ENCODE results near the gene GHITM. TPM values are rescaled to one million over a fixed set of nuclear protein-coding genes. Genes with fewer than 3 reads are reported as not detected.

The GHITM gene
- total and polyA plus RNA-seq, 2 of the 8 experiments (the other 6 are each of a cell fraction or from before 2014, with no cell fraction given), result 86.2 to 97.0 TPM

- no peak overlapping the region for H4K5ac ChIP-seq (ENCODE audit: insufficient read length, low read depth, low read length)
- no peak overlapping the region for H2BK120ac ChIP-seq (replicated peaks; ENCODE audit: low read depth, low read length)
- H3K9me3 ChIP-seq (ENCODE audit: insufficient read depth in 2 of 2, low read depth in 1 of 2, low read length in 1 of 2), result no peaks in the 10 kb centered on the region
- no peak overlapping the region for H3K4ac ChIP-seq (replicated peaks; ENCODE audit: insufficient read length, low read depth, low read length)
- H3K36me3 ChIP-seq (ENCODE audit: control insufficient read depth in 2 of 4, insufficient read depth in 4 of 4, low read length in 3 of 4), result no peaks in the 10 kb centered on the region
- no peak overlapping the region for H3K56ac ChIP-seq (replicated peaks; ENCODE audit: insufficient read length, low read depth, low read length)
- ChIA-PET POLR2A (ENCODE audit: partially characterized antibody) (interaction anchor here (0.7 to 0.9 kb wide), 2 partner anchors 25 to 61 kb away, joined by 3 read pairs; partner anchors contain the start of gene GHITM), CTCF (ENCODE audit: partially characterized antibody) (interaction anchor here (0.6 to 4.1 kb wide), 28 partner anchors 9 to 397 kb away, joined by 3 to 20 read pairs (median 4); partner anchors contain the start of gene GHITM)
- H4K20me1 ChIP-seq (replicated peaks in 1 of 2; ENCODE audit: control insufficient read depth in 1 of 2, insufficient read depth in 2 of 2, low read length in 2 of 2), result no peaks in the 10 kb centered on the region
- H3K4me1 ChIP-seq (replicated peaks in 1 of 4; ENCODE audit: control insufficient read depth in 3 of 4, insufficient read depth in 4 of 4, low read length in 3 of 4), result no peaks in the 10 kb centered on the region
- no peaks in the 10 kb centered on the region for H3K79me1 ChIP-seq (ENCODE audit: low read depth, low read length)
- H2AFZ ChIP-seq (ENCODE audit: low read length), result peak overlapping the region; percentile 97
- H4K91ac ChIP-seq (replicated peaks; ENCODE audit: insufficient read length, low read length), result no peak overlapping the region
- H3K4me3 ChIP-seq (ENCODE audit: extremely low read depth in 1 of 4, insufficient read depth in 2 of 4, low read depth in 3 of 4, low read length in 4 of 4), result no peak overlapping the region
- TF ChIP-seq RAD21 (IDR thresholded peaks at IDR 0.05 in 1 of 2, conservative IDR thresholded peaks at IDR 0.05 in 1 of 2; ENCODE audit: low read depth in 2 of 2, low read length in 2 of 2) (peak; percentile 33 to 47), TAF1 (IDR thresholded peaks at IDR 0.05; ENCODE audit: low read depth, low read length) (no peak), CTCF (IDR thresholded peaks at IDR 0.05; ENCODE audit: control extremely low read depth in 1 of 3, insufficient read depth in 1 of 3, low read depth in 1 of 3, low read length in 3 of 3) (peak in 2 of 3 experiments; percentile 43 to 49; a peak in 3 of 4 replicates), SP1 (IDR thresholded peaks at IDR 0.05; ENCODE audit: low read depth, low read length) (no peak)
- no peaks in the 10 kb centered on the region for H3K79me2 ChIP-seq (ENCODE audit: control insufficient read depth in 1 of 2, insufficient read depth in 2 of 2, low read length in 2 of 2)
- H3K4me2 ChIP-seq (ENCODE audit: insufficient read depth in 1 of 2, low read depth in 2 of 2, low read length in 2 of 2), result no peak overlapping the region
- no peak overlapping the region for H3K9ac ChIP-seq (replicated peaks in 1 of 4; ENCODE audit: extremely low read depth in 1 of 4, low read depth in 3 of 4, low read length in 3 of 4)
- H2BK15ac ChIP-seq (ENCODE audit: low read length), result no peak overlapping the region
- DNase-seq (ENCODE audit: low read depth in 1 of 2, low spot score in 2 of 2) (peak in 1 of 2 experiments; percentile 50), FAIRE-seq (peak; percentile 72)
- no peak overlapping the region for H3K14ac ChIP-seq (ENCODE audit: insufficient read length)
- H4K8ac ChIP-seq (ENCODE audit: extremely low read depth, insufficient read depth, low read length), result no peak overlapping the region
- H3K27ac ChIP-seq (ENCODE audit: low read depth, low read length), result no peak overlapping the region
- 61% methylated on average over 13 of the region's 13 CpGs; no CpG with 5 or more reads in 1 of the 2 experiments for WGBS, 2 experiments (ENCODE audit: extremely low coverage in 1 of 2, insufficient coverage in 1 of 2, insufficient read length in 1 of 2, insufficient replicate concordance in 2 of 2, low coverage in 1 of 2, low lambda C conversion rate in 2 of 2, missing lambda C conversion rate in 1 of 2)
- no peak overlapping the region for H2BK20ac ChIP-seq (ENCODE audit: low read length)
- no peaks in the 10 kb centered on the region for H3K27me3 ChIP-seq (replicated peaks in 1 of 4; ENCODE audit: control insufficient read depth in 3 of 4, extremely low read depth in 1 of 4, insufficient read depth in 3 of 4, low read length in 3 of 4)
- no peak overlapping the region for H3K18ac ChIP-seq (ENCODE audit: extremely low read depth, low read length)
- H2BK5ac ChIP-seq (ENCODE audit: low read depth, low read length), result no peak overlapping the region
- no peaks in the 10 kb centered on the region for H3K23me2 ChIP-seq (ENCODE audit: low read depth, low read length)
- no peak overlapping the region for H2AK5ac ChIP-seq (ENCODE audit: low read depth, low read length)
- no peak overlapping the region for H2BK12ac ChIP-seq (ENCODE audit: low read depth, low read length)
- no peak overlapping the region for H3K23ac ChIP-seq (ENCODE audit: insufficient read length)
Measured at GRCh38 chr10:84114088-84114667, 25.1 kb upstream of the GHITM start.

Measured in H1 (cell line).